NT2/D1 (cell line): Measurements from ENCODE around the gene TMEM238L.

Source experiments
- YY1 ChIP-seq: IDR thresholded peaks from 2 replicates; pipeline ENCODE4 v1.6.1; 2011; ENCODE audit not compliant: insufficient read length, insufficient read depth
- ZNF274 ChIP-seq: IDR thresholded peaks from 2 replicates; pipeline ENCODE4 v1.6.1; 2011; ENCODE audit warnings: mild to moderate bottlenecking, low read depth, low read length

- no peak for TF ChIP-seq ZNF274
- TF ChIP-seq YY1: no peak
These were observed 10.1 kb downstream of the TMEM238L start for GRCh38 chr17:10793816-10794215.
